Activated CD8-positive, alpha-beta T cell treated with anti-CD3 and anti-CD28 coated beads, Interleukin-2, amount 10 ng/mL, durations not matched to agents 7 days and 5 days (primary cell): ENCODE results near the gene CIT. TPM values are rescaled to one million over a fixed set of nuclear protein-coding genes. Genes with fewer than 3 reads are reported as not detected.

Source experiments
- ATAC-seq: fragments of 150-1000 bp; cut with Tn5 transposase; one replicate; pipeline ENCODE4 v1.10.0; 2021; ENCODE audit warnings: moderate library complexity
- CTCF ChIA-PET: fragments of 350-600 bp; sonication (Branson Sonifier 250); formaldehyde crosslinking; loops from one replicate; lab custom pipeline; 2021; ENCODE audit warnings: antibody characterized with exemption; lab: Charles Lee
- POLR2A ChIA-PET: fragments of 350-600 bp; sonication (Branson Sonifier 250); formaldehyde crosslinking; loops from one replicate; lab custom pipeline; 2021; ENCODE audit warnings: antibody characterized with exemption; lab: Charles Lee
- DNase-seq: peaks from one replicate; pipeline ENCODE4 v3.0.0-alpha.2; 2020
- H3K27ac Mint-ChIP-seq: one replicate; pipeline ENCODE4 v1.8.0; 2021; ENCODE audit warnings: mild to moderate bottlenecking, mixed read lengths
- H3K27me3 Mint-ChIP-seq: one replicate; pipeline ENCODE4 v1.8.0; 2021; ENCODE audit warnings: low read depth, mixed read lengths
- H3K36me3 Mint-ChIP-seq: one replicate; pipeline ENCODE4 v1.8.0; 2021; ENCODE audit warnings: low read depth, mixed read lengths
- H3K4me1 Mint-ChIP-seq: one replicate; pipeline ENCODE4 v1.8.0; 2021; ENCODE audit warnings: low read depth, mixed read lengths
- H3K4me3 Mint-ChIP-seq: one replicate; pipeline ENCODE4 v1.8.0; 2021; ENCODE audit warnings: mild to moderate bottlenecking, mixed read lengths
- H3K9me3 Mint-ChIP-seq: one replicate; pipeline ENCODE4 v1.8.0; 2022; ENCODE audit warnings: mixed read lengths; ENCODE audit not compliant: insufficient read depth
- total RNA-seq, 2 experiments: library from RNA; stranded (reverse); gene quantifications; one replicate each; pipeline ENCODE4 v1.2.3, GENCODE V29; 2021

Gene CIT
- total RNA-seq, 2 experiments from 2014 or later, result 111 to 115 TPM

DNA sequence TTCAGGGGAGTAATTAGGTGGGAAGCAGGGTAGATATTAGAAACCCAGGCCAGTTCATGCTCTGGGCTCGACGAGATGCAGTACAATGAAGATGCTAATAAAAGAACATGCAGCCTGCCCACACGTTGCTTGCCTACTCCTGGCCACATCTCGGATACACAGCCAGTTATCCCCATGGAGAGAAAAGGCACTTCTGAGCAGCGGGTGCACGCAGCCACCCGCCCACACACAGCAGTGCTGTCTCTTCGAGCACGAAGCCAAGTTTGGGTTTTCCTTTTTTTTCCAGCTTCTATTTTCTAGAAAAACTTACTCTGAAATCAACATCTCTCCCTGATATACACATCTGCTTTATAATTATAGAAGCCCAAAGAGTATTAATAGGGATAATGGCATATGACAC lies 85.7 kb downstream of the CIT start:
- no peak overlapping the region for H3K27ac Mint-ChIP-seq
- peaks cover 3% of the 10 kb centered on the region for H3K4me1 Mint-ChIP-seq
- ChIA-PET CTCF (no interaction called here), POLR2A (interaction anchor here (0.6 kb wide), 1 partner anchor 500 kb away, joined by 3 read pairs; the partner anchor contains the start of gene RNU4-2)
- DNase-seq (no peak), ATAC-seq (no peak)
- no peaks in the 10 kb centered on the region for H3K9me3 Mint-ChIP-seq
- H3K27me3 Mint-ChIP-seq, result no peaks in the 10 kb centered on the region
- H3K36me3 Mint-ChIP-seq, result peaks cover 30% of the 10 kb centered on the region
- H3K4me3 Mint-ChIP-seq, result no peak overlapping the region

DNA sequence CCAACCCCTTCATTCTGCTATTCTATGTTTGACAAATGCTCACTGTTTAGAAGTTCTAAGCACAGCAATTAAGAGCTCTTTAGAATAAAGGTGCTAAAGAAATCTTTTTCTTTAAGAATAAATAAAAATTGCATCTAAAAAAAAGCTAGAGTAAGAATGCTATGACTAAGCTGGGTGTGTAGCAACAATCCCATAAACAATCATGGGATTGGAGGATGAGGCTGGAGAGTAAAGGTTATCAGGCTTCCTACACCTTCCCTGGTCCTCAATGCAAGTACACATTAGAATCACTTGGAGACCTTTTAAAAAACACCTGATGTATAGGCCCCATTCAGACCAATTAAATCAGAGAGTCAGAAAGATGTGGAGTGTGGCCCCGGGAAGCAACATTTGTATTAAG lies 88.3 kb downstream of the CIT start:
- no peaks in the 10 kb centered on the region for H3K27me3 Mint-ChIP-seq
- H3K4me1 Mint-ChIP-seq, result peaks cover 7% of the 10 kb centered on the region
- no peaks in the 10 kb centered on the region for H3K9me3 Mint-ChIP-seq
- H3K4me3 Mint-ChIP-seq, result no peak overlapping the region
- peaks cover 51% of the 10 kb centered on the region for H3K36me3 Mint-ChIP-seq
- no peak for DNase-seq
- no peak overlapping the region for H3K27ac Mint-ChIP-seq
- ChIA-PET CTCF (no interaction called here), POLR2A (interaction anchor here (0.7 kb wide), 1 partner anchor 283 kb away, joined by 3 read pairs; no protein-coding TSS in a partner anchor)
- no peak for ATAC-seq

DNA sequence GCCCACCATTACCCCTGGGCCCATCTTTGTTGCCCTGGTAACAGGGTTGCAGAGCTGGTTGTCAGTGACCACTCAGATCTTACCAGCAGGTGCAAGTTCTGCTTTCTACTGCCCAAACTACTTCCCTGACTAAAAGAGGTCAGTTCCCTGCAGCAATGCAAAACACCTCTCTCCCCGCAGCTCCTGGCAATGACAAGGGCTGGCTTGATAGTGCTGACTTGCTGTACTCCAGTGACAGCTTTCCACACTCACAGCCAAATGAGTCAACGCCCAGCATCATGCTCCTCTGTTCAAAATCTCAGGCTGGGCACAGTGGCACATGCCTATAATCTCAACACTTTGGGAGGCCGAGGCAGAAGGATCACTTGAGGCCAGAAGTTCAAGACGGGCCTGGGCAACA lies 90.6 kb downstream of the CIT start:
- peaks cover 57% of the 10 kb centered on the region for H3K36me3 Mint-ChIP-seq
- DNase-seq (no peak), ATAC-seq (no peak)
- no peak overlapping the region for H3K4me3 Mint-ChIP-seq
- no peaks in the 10 kb centered on the region for H3K9me3 Mint-ChIP-seq
- ChIA-PET POLR2A (no interaction called here), CTCF (no interaction called here)
- H3K4me1 Mint-ChIP-seq, result peaks cover 7% of the 10 kb centered on the region
- no peaks in the 10 kb centered on the region for H3K27me3 Mint-ChIP-seq
- no peak overlapping the region for H3K27ac Mint-ChIP-seq

DNA sequence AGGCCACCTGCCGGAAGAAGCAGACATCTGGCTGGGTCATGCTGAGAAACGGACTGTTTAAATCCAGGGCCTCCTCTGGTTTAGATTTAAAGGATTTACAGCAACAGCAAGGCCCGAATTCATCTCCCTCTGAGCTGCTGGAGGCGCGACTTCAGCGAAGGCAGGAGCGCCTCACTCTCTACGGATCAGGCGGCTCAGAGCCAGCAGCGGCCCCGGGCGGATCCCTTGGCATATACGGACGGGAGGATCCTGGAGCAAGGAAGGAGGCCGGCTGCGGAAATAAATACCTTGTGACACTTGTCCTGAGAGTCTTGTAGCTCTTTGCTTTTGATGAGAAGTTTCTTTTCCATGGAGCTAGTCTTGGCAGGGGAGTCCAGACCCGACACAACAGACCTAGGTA lies 92.4 kb downstream of the CIT start:
- Mint-ChIP-seq H3K9me3 (no peaks in the 10 kb centered on the region), H3K36me3 (peaks cover 63% of the 10 kb centered on the region), H3K4me3 (no peak overlapping the region), H3K4me1 (peaks cover 7% of the 10 kb centered on the region), H3K27me3 (no peaks in the 10 kb centered on the region), H3K27ac (no peak overlapping the region)
- POLR2A ChIA-PET, result no interaction called here
- CTCF ChIA-PET, result no interaction called here
- no peak for DNase-seq
- ATAC-seq, result no peak

DNA sequence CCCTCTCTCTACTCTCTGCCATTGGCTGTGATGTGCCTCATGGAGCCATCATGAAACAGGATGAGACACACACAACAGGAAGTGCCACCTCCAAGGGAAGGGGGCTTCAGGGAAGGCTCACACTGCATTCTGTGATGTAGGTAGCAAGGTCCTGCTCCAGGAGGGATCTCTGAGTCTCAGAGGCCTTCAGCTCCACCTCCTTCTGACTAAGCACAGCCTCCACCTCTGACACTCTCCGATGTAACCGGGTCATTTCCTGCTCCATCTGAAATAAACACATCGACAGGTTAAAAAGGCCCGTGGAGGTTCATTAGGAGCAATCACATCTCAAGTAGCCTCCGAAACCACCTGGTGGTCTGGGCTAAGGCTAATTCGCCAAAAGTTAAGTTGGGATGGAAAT lies 93.3 kb downstream of the CIT start:
- H3K4me1 Mint-ChIP-seq, result peaks cover 7% of the 10 kb centered on the region
- peaks cover 66% of the 10 kb centered on the region for H3K36me3 Mint-ChIP-seq
- ATAC-seq (no peak), DNase-seq (no peak)
- H3K9me3 Mint-ChIP-seq, result no peaks in the 10 kb centered on the region
- H3K4me3 Mint-ChIP-seq, result no peak overlapping the region
- ChIA-PET POLR2A (no interaction called here), CTCF (no interaction called here)
- no peaks in the 10 kb centered on the region for H3K27me3 Mint-ChIP-seq
- no peak overlapping the region for H3K27ac Mint-ChIP-seq

DNA sequence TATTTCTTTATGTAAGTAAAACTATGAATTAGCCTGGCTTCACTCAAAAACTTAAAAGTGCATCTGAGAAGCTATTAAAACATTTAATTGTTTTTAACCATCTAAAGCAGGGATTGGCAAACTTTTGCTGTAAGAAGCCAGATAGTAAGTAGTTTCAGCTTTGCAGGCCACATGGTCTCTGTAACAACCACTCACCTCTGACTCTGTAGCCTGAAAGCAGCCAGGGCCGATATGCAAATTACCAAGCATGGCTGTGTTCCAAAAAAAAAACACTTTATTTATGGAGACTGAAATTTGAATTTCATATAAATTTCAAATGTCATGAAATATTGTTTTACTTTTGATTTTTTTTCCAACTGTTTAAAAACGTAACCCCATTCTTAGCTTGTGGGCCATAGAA lies 95.3 kb downstream of the CIT start:
- Mint-ChIP-seq H3K36me3 (peaks cover 60% of the 10 kb centered on the region), H3K9me3 (no peaks in the 10 kb centered on the region), H3K27me3 (no peaks in the 10 kb centered on the region), H3K4me1 (peaks cover 4% of the 10 kb centered on the region), H3K27ac (no peak overlapping the region), H3K4me3 (no peak overlapping the region)
- no peak for ATAC-seq
- ChIA-PET CTCF (interaction anchor here (1.6 kb wide), 1 partner anchor 16 kb away, joined by 4 read pairs; no protein-coding TSS in a partner anchor), POLR2A (no interaction called here)
- DNase-seq, result no peak

DNA sequence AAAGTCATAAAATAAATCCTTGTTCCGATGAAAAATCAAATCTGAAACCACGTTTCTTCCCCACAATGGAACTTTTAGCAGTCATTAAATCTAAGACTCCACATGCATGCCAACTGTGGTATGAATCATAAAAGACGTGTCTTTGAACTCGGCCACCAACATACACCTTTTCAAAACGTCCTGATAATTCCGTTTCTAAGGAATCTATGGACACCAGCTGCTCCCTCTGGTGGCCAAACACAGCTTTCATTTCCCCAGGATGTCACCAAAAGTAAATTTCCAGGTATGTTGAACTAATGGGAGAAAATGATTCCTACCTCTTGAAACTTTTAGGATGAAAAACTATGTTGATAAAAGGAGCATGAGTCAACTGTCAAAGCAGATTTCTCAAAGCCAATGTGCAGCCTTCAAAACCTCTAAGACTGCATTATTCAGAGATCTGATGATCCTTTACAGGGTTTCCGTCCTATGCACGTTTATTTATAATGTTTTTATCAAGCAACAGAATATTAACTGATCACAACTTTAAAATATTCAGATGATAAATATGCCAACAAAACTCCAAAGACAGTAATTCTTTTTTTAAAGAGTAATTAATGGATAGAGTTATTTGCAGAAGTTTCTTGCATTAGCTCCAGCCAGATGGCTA lies 96.2 kb downstream of the CIT start:
- ChIA-PET CTCF (interaction anchor here (0.9 to 1.5 kb wide), 4 partner anchors 8 to 99 kb away, joined by 3 to 4 read pairs (median 4); no protein-coding TSS in a partner anchor), POLR2A (no interaction called here)
- H3K27me3 Mint-ChIP-seq, result no peaks in the 10 kb centered on the region
- ATAC-seq (no peak), DNase-seq (no peak)
- peaks cover 4% of the 10 kb centered on the region for H3K4me1 Mint-ChIP-seq
- no peak overlapping the region for H3K4me3 Mint-ChIP-seq
- H3K36me3 Mint-ChIP-seq, result peaks cover 59% of the 10 kb centered on the region
- no peaks in the 10 kb centered on the region for H3K9me3 Mint-ChIP-seq
- H3K27ac Mint-ChIP-seq, result no peak overlapping the region

DNA sequence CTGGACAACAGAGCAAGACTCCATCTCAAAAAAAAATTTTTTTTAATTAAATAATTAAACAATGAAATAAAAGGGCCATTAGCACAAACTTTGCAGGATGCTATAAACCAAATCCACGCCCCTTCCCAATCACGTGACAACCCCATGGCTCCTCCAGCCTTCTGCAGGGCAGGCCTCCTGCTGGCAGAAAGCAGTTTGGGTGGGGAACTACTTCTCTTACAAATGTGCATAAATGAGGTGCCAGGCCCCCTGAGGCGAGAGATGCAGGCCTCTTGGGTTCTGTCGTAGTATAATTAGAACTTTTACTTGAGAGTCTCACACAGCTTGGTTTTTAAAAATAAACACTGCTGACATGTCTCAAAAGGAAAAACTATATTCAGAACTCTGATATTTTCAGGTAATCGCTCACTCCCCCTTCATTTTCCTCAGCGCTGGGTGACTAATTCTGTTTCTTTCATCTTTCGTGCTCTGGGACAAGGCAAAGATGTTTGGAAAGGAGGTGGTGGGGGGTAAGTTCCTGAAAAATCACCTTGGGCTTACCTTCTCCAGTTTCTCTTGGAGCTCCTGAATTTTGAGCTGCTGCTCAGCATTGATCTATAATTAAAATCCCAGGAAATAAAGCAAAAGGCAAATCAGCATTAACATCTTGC lies 101.7 kb downstream of the CIT start:
- ChIA-PET POLR2A (no interaction called here), CTCF (no interaction called here)
- H3K36me3 Mint-ChIP-seq, result peaks cover 47% of the 10 kb centered on the region
- no peaks in the 10 kb centered on the region for H3K9me3 Mint-ChIP-seq
- H3K4me1 Mint-ChIP-seq, result no peaks in the 10 kb centered on the region
- no peaks in the 10 kb centered on the region for H3K27me3 Mint-ChIP-seq
- no peak overlapping the region for H3K4me3 Mint-ChIP-seq
- ATAC-seq, result no peak
- H3K27ac Mint-ChIP-seq, result no peak overlapping the region
- DNase-seq, result no peak

DNA sequence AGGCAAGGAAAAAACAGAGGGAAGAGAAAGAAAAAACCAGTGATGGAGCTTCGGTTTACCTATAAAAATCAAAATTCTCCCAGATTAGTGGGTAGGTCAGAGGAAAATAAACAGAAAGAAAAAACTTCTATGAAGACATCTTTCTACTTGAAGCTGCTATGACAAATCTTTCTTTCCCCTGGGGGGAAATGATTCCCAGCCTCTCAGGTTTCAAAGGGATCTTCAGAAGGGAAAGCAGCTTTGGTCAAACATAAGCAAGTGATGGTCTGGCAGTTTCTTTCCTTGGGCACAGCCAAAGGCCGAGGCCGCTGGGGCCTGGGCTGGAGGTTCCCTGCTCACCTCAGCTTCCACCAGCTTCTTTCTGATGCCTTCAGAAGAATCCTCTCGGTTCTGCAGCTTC lies 104.7 kb downstream of the CIT start:
- ChIA-PET CTCF (interaction anchor here (1.4 kb wide), 1 partner anchor 8 kb away, joined by 4 read pairs; no protein-coding TSS in a partner anchor), POLR2A (no interaction called here)
- no peak overlapping the region for H3K27ac Mint-ChIP-seq
- H3K27me3 Mint-ChIP-seq, result no peaks in the 10 kb centered on the region
- ATAC-seq, result no peak
- H3K4me3 Mint-ChIP-seq, result no peak overlapping the region
- H3K4me1 Mint-ChIP-seq, result no peaks in the 10 kb centered on the region
- no peak for DNase-seq
- H3K9me3 Mint-ChIP-seq, result no peaks in the 10 kb centered on the region
- H3K36me3 Mint-ChIP-seq, result peaks cover 57% of the 10 kb centered on the region

DNA sequence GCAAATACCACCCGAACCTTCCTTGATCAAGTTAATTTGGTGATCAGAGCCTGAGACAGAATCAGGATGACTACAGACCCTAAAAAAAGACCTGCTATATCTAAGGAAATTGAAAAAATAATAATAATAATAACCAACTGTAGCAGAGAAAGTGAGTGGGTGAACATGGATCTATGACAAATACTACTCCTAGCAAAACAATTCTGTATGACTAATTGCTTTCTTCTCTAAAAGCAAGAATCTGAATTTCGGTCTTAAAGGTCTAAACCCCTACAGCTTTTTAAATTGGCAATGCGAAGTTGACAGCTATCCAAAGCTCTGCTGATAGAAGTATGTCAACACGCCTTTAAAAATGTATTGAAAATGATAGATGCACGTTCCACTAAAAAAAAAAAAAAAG lies 107.0 kb downstream of the CIT start:
- DNase-seq (no peak), ATAC-seq (no peak)
- Mint-ChIP-seq H3K4me1 (no peaks in the 10 kb centered on the region), H3K36me3 (peaks cover 57% of the 10 kb centered on the region), H3K9me3 (no peaks in the 10 kb centered on the region), H3K27ac (no peak overlapping the region), H3K4me3 (no peak overlapping the region), H3K27me3 (no peaks in the 10 kb centered on the region)
- CTCF ChIA-PET, result no interaction called here
- POLR2A ChIA-PET, result no interaction called here

DNA sequence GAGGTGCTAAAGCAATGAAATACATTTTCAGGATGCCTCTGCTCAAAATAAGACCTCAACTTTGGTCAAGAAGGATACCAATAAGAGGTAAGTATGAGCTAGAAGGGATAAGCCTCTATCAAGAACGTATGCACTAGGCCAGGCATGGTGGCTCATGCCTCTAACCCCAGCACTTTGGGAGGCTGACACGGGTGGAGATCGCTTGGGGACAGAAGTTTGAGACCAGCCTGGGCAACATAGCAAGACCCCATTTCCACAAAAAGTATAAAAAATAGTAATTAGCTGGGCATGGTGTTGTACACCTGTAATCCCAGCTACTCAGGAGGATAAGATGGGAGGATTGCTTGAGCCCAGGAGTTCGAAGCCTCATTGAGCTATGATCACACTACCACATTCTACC lies 114.5 kb downstream of the CIT start:
- Mint-ChIP-seq H3K4me1 (no peaks in the 10 kb centered on the region), H3K9me3 (peaks cover 4% of the 10 kb centered on the region), H3K27ac (no peak overlapping the region), H3K36me3 (peaks cover 81% of the 10 kb centered on the region), H3K27me3 (no peaks in the 10 kb centered on the region), H3K4me3 (no peak overlapping the region)
- no peak for DNase-seq
- ATAC-seq, result no peak
- ChIA-PET POLR2A (interaction anchor here (0.6 kb wide), 1 partner anchor 439 kb away, joined by 5 read pairs; the partner anchor contains the start of gene RPLP0), CTCF (interaction anchor here (1.0 kb wide), 1 partner anchor 110 kb away, joined by 3 read pairs; no protein-coding TSS in a partner anchor)

DNA sequence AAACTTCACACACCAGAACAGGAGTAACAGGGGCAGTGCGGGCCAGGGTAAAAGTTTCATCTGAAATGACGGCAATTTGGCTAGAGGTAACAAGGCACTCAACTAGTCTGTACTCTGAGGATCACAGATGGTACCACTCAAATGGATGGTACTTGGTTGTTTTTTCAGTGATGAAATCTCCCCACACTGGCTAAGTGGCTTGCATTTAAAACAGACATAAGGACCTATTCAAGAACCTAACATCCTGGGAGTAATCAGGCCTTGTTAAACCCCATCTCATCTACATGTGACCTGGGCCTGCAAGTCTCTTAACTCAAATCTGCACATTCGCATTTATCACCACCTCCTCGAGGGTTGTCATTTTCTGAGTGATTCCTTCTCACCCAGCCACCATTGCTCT lies 118.4 kb downstream of the CIT start:
- DNase-seq, result no peak
- no peaks in the 10 kb centered on the region for H3K4me1 Mint-ChIP-seq
- H3K9me3 Mint-ChIP-seq, result no peaks in the 10 kb centered on the region
- H3K4me3 Mint-ChIP-seq, result no peak overlapping the region
- no peak for ATAC-seq
- no peaks in the 10 kb centered on the region for H3K27me3 Mint-ChIP-seq
- POLR2A ChIA-PET, result no interaction called here
- CTCF ChIA-PET, result no interaction called here
- H3K36me3 Mint-ChIP-seq, result peaks cover 83% of the 10 kb centered on the region
- no peak overlapping the region for H3K27ac Mint-ChIP-seq
